WI38 (cell line): ENCODE measurements around the gene UGT1A7.

Experiments
- H3K4me3 ChIP-seq: 2 replicates; pipeline ENCODE4 v1.5.1; 2011; ENCODE audit warnings: low read depth, mild to moderate bottlenecking, control low read depth, low read length
- CTCF ChIP-seq: IDR thresholded peaks from 2 replicates; pipeline ENCODE4 v1.5.1; 2012; ENCODE audit warnings: low read depth, mild to moderate bottlenecking, control low read depth, low read length

Gene UGT1A7

GRCh38 chr2:233810385-233810784 lies 128.7 kb downstream of the UGT1A7 start:
- TF ChIP-seq CTCF = no peak
- H3K4me3 ChIP-seq = no peak overlapping the region

GRCh38 chr2:233811087-233811486 lies 129.4 kb downstream of the UGT1A7 start:
- no peak overlapping the region for H3K4me3 ChIP-seq
- no peak for TF ChIP-seq CTCF

GRCh38 chr2:233811732-233812131 lies 130.0 kb downstream of the UGT1A7 start:
- TF ChIP-seq CTCF = no peak
- H3K4me3 ChIP-seq = no peak overlapping the region

GRCh38 chr2:233813236-233814055 lies 131.7 kb downstream of the UGT1A7 start:
- no peak overlapping the region for H3K4me3 ChIP-seq

GRCh38 chr2:233814056-233814835 lies 132.5 kb downstream of the UGT1A7 start:
- no peak overlapping the region for H3K4me3 ChIP-seq
- no peak for TF ChIP-seq CTCF

More at GRCh38 chr2:233813236-233814055, 131.7 kb downstream of the UGT1A7 start:
- no peak for TF ChIP-seq CTCF

GRCh38 chr2:233815861-233816260 lies 134.2 kb downstream of the UGT1A7 start:
- no peak for TF ChIP-seq CTCF
- no peak overlapping the region for H3K4me3 ChIP-seq

- no peak for TF ChIP-seq CTCF
- H3K4me3 ChIP-seq = no peak overlapping the region
Observed at GRCh38 chr2:233816334-233816733, 134.6 kb downstream of the UGT1A7 start.
